BJ (cell line): ENCODE data around the gene ERC1. TPM values are rescaled to one million over a fixed set of nuclear protein-coding genes. Genes with fewer than 3 reads are reported as not detected.
"Not testable (repeated sequence)": the region's sequence is repeated elsewhere in the genome, so short reads cannot be mapped to it uniquely, and the experiment has no call there.

ENCODE experiments used
- CTCF ChIA-PET: fragments of 350-600 bp; formaldehyde crosslinking; extraction: SDS; loops from one replicate; lab custom pipeline; 2021; ENCODE audit warnings: antibody characterized with exemption, inconsistent platforms; lab: Yijun Ruan, JAX
- POLR2A ChIA-PET: fragments of 300-600 bp; sonication (Branson Sonifier 250); formaldehyde crosslinking; extraction: SDS; loops from one replicate; lab custom pipeline; 2021; ENCODE audit warnings: antibody characterized with exemption; lab: Charles Lee
- DNase-seq: peaks from one replicate; pipeline ENCODE4 v3.0.0-alpha.2; 2011; ENCODE audit warnings: low read depth
- H3K27me3 ChIP-seq: 2 replicates; pipeline ENCODE4 v1.6.0; 2011; ENCODE audit warnings: low read length; ENCODE audit not compliant: control insufficient read depth, insufficient read depth
- H3K36me3 ChIP-seq: 2 replicates; pipeline ENCODE4 v1.5.1; 2011; ENCODE audit warnings: low read length; ENCODE audit not compliant: control insufficient read depth, insufficient read depth
- H3K4me3 ChIP-seq: 2 replicates; pipeline ENCODE4 v1.5.1; 2011; ENCODE audit warnings: low read depth, mild to moderate bottlenecking, control low read depth, low read length
- CTCF ChIP-seq: IDR thresholded peaks from 2 replicates; pipeline ENCODE4 v1.5.1; 2011; ENCODE audit warnings: low read depth, mild to moderate bottlenecking, control low read depth, inconsistent platforms, low read length, moderate library complexity; ENCODE audit not compliant: insufficient read depth
- polyA plus RNA-seq: library from polyadenylated mRNA; depleted of rRNA; stranded (reverse); fragments of >200 nt; gene quantifications from 2 replicates; pipeline ENCODE4 v1.2.3, GENCODE V29; 2011

The ERC1 gene
- polyA plus RNA-seq, 1 experiment = 14.5 TPM

DNA sequence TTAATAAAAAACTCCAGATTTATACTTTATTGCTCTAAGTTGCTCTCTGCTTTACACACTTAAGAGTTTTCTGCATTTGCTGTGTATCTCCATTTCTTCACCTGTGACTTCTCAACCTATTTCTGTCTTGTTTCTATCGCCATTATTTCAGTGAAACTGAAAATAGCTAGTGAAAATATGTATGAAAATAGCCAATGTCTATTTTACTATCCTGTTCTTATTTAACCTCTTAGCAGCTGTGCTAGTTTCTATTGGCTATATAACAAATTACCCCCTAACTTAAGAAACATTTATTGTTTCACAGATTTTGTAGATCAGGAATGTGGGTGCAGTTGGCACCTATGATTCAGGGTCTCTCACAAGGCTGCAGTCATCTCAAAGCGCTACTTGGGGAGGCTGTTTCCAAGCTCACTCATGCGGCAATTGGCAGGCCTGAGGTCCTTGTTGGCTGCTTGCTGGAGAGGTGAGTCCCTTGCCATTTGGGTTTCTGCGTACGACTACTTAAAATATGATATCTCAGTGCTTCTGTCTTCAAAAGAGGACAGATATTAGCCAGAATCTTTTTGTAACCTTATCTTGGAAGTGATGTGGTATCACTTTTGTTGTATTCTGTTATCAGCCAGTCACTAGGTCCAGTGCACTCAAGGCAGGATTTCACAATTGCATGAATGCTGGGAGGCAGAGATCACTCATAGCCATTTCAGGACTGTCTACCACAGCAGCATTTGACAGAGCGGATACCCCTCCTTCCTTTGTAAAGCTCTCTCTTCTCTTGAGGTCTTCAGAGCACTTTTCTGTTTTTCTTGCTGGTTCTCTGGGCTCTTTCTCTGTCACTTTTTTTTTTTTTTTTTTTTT is 7.2 kb downstream of the ERC1 start:
- no peaks in the 10 kb centered on the region for H3K27me3 ChIP-seq
- DNase-seq = no peak
- ChIA-PET POLR2A (interaction anchor here (0.6 kb wide), 1 partner anchor 249 kb away, joined by 4 read pairs; no protein-coding TSS in a partner anchor), CTCF (interaction anchor here (1.1 kb wide), 1 partner anchor 49 kb away, joined by 3 read pairs; the partner anchor contains the start of gene RAD52)
- no peaks in the 10 kb centered on the region for H3K36me3 ChIP-seq
- TF ChIP-seq CTCF = no peak
- H3K4me3 ChIP-seq = no peak overlapping the region

- H3K36me3 ChIP-seq, DNase-seq, H3K4me3 ChIP-seq, POLR2A ChIA-PET, CTCF ChIA-PET, H3K27me3 ChIP-seq: not testable (repeated sequence)
Measured at GRCh38 chr12:999736-1000135, 8.7 kb downstream of the ERC1 start.

DNA sequence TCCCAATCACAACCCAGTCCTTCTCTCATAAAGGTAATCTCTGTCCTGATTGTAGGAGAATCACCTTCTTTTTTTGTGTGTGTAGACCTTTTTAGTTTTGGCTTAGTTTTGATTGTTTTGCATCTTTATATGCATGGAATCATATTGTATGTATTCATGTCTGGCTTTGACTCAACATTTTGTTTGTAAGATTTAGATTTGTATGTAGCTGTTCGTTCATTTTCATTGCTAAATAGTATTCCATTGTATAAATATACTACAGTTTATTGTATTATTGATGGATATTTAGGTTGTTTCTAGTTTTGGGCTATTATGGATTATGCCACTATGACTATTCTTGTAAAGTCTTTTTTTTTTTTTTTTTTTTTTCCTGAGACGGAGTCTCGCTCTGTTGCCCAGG is 10.5 kb downstream of the ERC1 start:
- ChIA-PET CTCF (no interaction called here), POLR2A (no interaction called here)
- H3K4me3 ChIP-seq = no peak overlapping the region
- H3K27me3 ChIP-seq = no peaks in the 10 kb centered on the region
- TF ChIP-seq CTCF = no peak
- DNase-seq = no peak
- H3K36me3 ChIP-seq = no peaks in the 10 kb centered on the region

DNA sequence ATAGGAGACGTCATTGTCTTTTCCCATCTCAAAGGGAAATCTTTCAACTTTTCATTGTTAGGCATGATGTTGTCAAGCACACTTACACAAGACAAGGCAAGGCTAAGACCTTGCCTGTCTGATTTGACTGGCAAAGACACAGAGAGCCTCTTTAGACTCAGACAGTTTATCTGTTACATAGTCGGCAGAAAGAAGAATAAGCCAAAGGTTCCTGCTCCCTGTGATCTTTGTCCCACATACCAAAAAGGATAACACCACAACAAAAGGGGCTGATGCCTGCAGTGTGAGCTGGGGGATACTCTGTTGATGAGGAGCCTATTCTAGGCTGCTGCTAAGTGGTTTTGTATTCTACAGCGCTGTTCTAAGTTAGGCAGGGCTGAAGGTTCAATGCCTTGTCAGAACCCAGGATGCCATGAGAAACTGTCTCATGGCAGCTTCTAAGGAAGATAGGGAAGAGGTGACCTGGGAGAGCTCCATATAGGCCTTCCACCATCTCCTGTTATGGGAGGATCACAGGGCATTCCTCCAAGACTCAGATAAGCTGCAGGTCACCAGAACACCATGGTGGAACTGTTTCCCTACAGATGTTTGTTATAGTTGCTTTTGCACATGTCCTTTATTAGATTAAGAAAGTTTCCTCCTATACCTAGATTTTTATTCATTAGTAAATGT is 12.7 kb downstream of the ERC1 start:
- POLR2A ChIA-PET = no interaction called here
- CTCF ChIA-PET = no interaction called here

GRCh38 chr12:1006255-1006654 is 15.2 kb downstream of the ERC1 start:
- TF ChIP-seq CTCF = no peak
- DNase-seq = no peak
- no peaks in the 10 kb centered on the region for H3K27me3 ChIP-seq
- no peak overlapping the region for H3K4me3 ChIP-seq
- H3K36me3 ChIP-seq = no peaks in the 10 kb centered on the region
- ChIA-PET CTCF (no interaction called here), POLR2A (interaction anchor here (0.5 kb wide), 1 partner anchor 207 kb away, joined by 4 read pairs; no protein-coding TSS in a partner anchor)

More for the DNA sequence above, 12.7 kb downstream of the ERC1 start:
- no peak overlapping the region for H3K4me3 ChIP-seq
- no peak for TF ChIP-seq CTCF
- no peaks in the 10 kb centered on the region for H3K27me3 ChIP-seq
- H3K36me3 ChIP-seq = no peaks in the 10 kb centered on the region
- no peak for DNase-seq
